Natural killer cell (primary cell): ENCODE results near the gene EMC1. TPM values are rescaled to one million over a fixed set of nuclear protein-coding genes. Genes with fewer than 3 reads are reported as not detected.
"Not testable (repeated sequence)": the region's sequence is repeated elsewhere in the genome, so short reads cannot be mapped to it uniquely, and the experiment has no call there.

Experiments
- ATAC-seq, 3 donors: fragments of 150-1000 bp in 2 of 3; fragments of 200-7000 bp in 1 of 3; cut with Tn5 transposase; 1 replicate in 1 of 3; 2 replicates in 2 of 3; pipeline ENCODE4 v1.10.0; 2021; ENCODE audit warnings: mild to moderate bottlenecking in 2 of 3, moderate library complexity in 2 of 3
- DNase-seq, 2 donors: peaks; one replicate each; pipeline versions ENCODE4 v3.0.0 to v3.0.0-alpha.2; 2013 to 2021; ENCODE audit warnings: mixed read lengths in 1 of 2
- H3K27ac ChIP-seq: one replicate; pipeline ENCODE4 v1.5.1; 2013; ENCODE audit warnings: mild to moderate bottlenecking, low read length
- H3K27me3 ChIP-seq: one replicate; pipeline ENCODE4 v1.6.1; 2013; ENCODE audit warnings: low read length; ENCODE audit not compliant: control insufficient read depth, insufficient read depth
- H3K36me3 ChIP-seq: one replicate; pipeline ENCODE4 v1.6.1; 2013; ENCODE audit warnings: low read length; ENCODE audit not compliant: control insufficient read depth, insufficient read depth
- H3K4me1 ChIP-seq: one replicate; pipeline ENCODE4 v1.6.1; 2013; ENCODE audit warnings: low read length; ENCODE audit not compliant: control insufficient read depth, insufficient read depth
- H3K4me3 ChIP-seq: one replicate; pipeline ENCODE4 v1.5.1; 2013; ENCODE audit warnings: low read length
- H3K9me3 ChIP-seq: one replicate; pipeline ENCODE4 v1.6.1; 2013; ENCODE audit warnings: low read length; ENCODE audit not compliant: control insufficient read depth, insufficient read depth
- H3K27ac Mint-ChIP-seq, 2 donors: one replicate each; pipeline ENCODE4 v1.8.0; 2022; ENCODE audit warnings: mild to moderate bottlenecking in 2 of 2, mixed read lengths in 2 of 2, moderate library complexity in 1 of 2
- H3K27me3 Mint-ChIP-seq, 2 donors: one replicate each; pipeline ENCODE4 v1.8.0; 2022; ENCODE audit warnings: low read depth in 2 of 2, mixed read lengths in 2 of 2
- H3K36me3 Mint-ChIP-seq: one replicate; pipeline ENCODE4 v1.8.0; 2022; ENCODE audit warnings: mixed read lengths
- H3K4me1 Mint-ChIP-seq, 2 donors: one replicate each; pipeline ENCODE4 v1.8.0; 2022; ENCODE audit warnings: mixed read lengths in 2 of 2
- H3K4me3 Mint-ChIP-seq: one replicate; pipeline ENCODE4 v1.8.0; 2022; ENCODE audit warnings: mild to moderate bottlenecking, moderate library complexity, mixed read lengths
- H3K9me3 Mint-ChIP-seq, 2 donors: one replicate each; pipeline ENCODE4 v1.8.0; 2022; ENCODE audit warnings: mixed read lengths in 2 of 2
- CTCF ChIP-seq: fragments of 200-600 bp; IDR thresholded peaks from one replicate; pipeline ENCODE4 v1.8.0; 2022; ENCODE audit warnings: antibody characterized with exemption
- WGBS: methylation state at CpG from one replicate; pipeline ENCODE4 v1.1.7; 2013; ENCODE audit warnings: missing lambda C conversion rate; ENCODE audit not compliant: insufficient coverage; 5-methylcytosine and 5-hydroxymethylcytosine counted together
- intact Hi-C: fragments of 100-400 bp; cut with micrococcal nuclease; formaldehyde crosslinking; loops from one replicate; pipeline ENCODE4 v1.14.2; 2022
- total RNA-seq, 4 donors: library from RNA; stranded (reverse); fragments of 120-200 nt in 1 of 4; gene quantifications; one replicate each; pipeline versions ENCODE4 v1.2.3 to v1.2.4, GENCODE V29; 2013 to 2022

Gene EMC1
- total RNA-seq, 3 donors from 2014 or later (not counting 1 experiment from before 2014, with no cell fraction given), result 30.7 to 36.0 (median 33.5) TPM

- peaks cover 12 to 18% of the 10 kb centered on the region in 2 donors for H3K27me3 Mint-ChIP-seq
- no peak overlapping the region for H3K4me3 ChIP-seq
- ATAC-seq (no peak), DNase-seq (no peak)
- H3K36me3 ChIP-seq, result no peaks in the 10 kb centered on the region
- H3K4me1 Mint-ChIP-seq, result peaks cover 12% of the 10 kb centered on the region in 2 donors
- no peak overlapping the region for H3K27ac Mint-ChIP-seq
- H3K4me3 Mint-ChIP-seq, result peak overlapping the region; percentile 66
- H3K27me3 ChIP-seq, result no peaks in the 10 kb centered on the region
- TF ChIP-seq CTCF, result no peak
- peaks cover 2% of the 10 kb centered on the region in 2 donors for H3K9me3 Mint-ChIP-seq
- H3K36me3 Mint-ChIP-seq, result peaks cover 4% of the 10 kb centered on the region
- 80% methylated on average over 2 of the region's 2 CpGs for WGBS
- peaks cover 3% of the 10 kb centered on the region for H3K9me3 ChIP-seq
- intact Hi-C loops, result loop anchor here (1.0 kb wide), 1 partner anchor 17 kb away; no protein-coding TSS in a partner anchor
- H3K27ac ChIP-seq, result no peak overlapping the region
- H3K4me1 ChIP-seq, result peaks cover 4% of the 10 kb centered on the region
These were observed 37.9 kb upstream of the EMC1 start for GRCh38 chr1:19289244-19289643.

- not testable (repeated sequence) for H3K4me1 ChIP-seq, H3K27me3 ChIP-seq, H3K36me3 ChIP-seq, H3K36me3 Mint-ChIP-seq, H3K27ac ChIP-seq, H3K9me3 ChIP-seq, H3K27ac Mint-ChIP-seq, H3K9me3 Mint-ChIP-seq
- peaks cover 12% of the 10 kb centered on the region in 2 donors for H3K4me1 Mint-ChIP-seq
- ATAC-seq, result peak; percentile 81 to 98 (median 97)
- H3K4me3 Mint-ChIP-seq, result peak within 1 kb of the TSS; percentile 84
- peak within 1 kb of the TSS; percentile 14 for H3K4me3 ChIP-seq
- intact Hi-C loops, result loop anchor here (1.0 kb wide), 1 partner anchor 16 kb away; no protein-coding TSS in a partner anchor
- WGBS, result 26% methylated on average over 60 of the region's 82 CpGs
- peak; percentile 42 to 71 for DNase-seq
- H3K27me3 Mint-ChIP-seq, result peaks cover 12 to 18% of the 10 kb centered on the region in 2 donors
These were observed 37.3 kb upstream of the EMC1 start, which contains the start of gene AKR7A3 for GRCh38 chr1:19288324-19289241. Gene AKR7A3 (minus strand): TSS chr1:19288770. CDS start chr1:19288709, 61 bp downstream.

- no peaks in the 10 kb centered on the region for H3K36me3 Mint-ChIP-seq
- Histone ChIP-seq H3K27ac (no peak overlapping the region), H3K4me1 (peaks cover 4% of the 10 kb centered on the region), H3K9me3 (no peaks in the 10 kb centered on the region), H3K36me3 (no peaks in the 10 kb centered on the region), H3K4me3 (no peak overlapping the region), H3K27me3 (no peaks in the 10 kb centered on the region)
- peaks cover 12% of the 10 kb centered on the region in 2 donors for H3K4me1 Mint-ChIP-seq
- 97% methylated on average over 13 of the region's 13 CpGs for WGBS
- peak overlapping the region; percentile 84 for H3K4me3 Mint-ChIP-seq
- no peak for TF ChIP-seq CTCF
- DNase-seq, result no peak
- ATAC-seq, result no peak
- peaks cover 12 to 18% of the 10 kb centered on the region in 2 donors for H3K27me3 Mint-ChIP-seq
- no peaks in the 10 kb centered on the region for H3K9me3 Mint-ChIP-seq
- H3K27ac Mint-ChIP-seq, result no peak overlapping the region
- intact Hi-C loops, result no loop called here
These were observed 36.3 kb upstream of the EMC1 start for GRCh38 chr1:19287436-19288185.

- H3K4me1 ChIP-seq, H3K36me3 ChIP-seq, H3K9me3 ChIP-seq, H3K4me3 ChIP-seq, intact Hi-C loops, H3K36me3 Mint-ChIP-seq, H3K27ac ChIP-seq, H3K9me3 Mint-ChIP-seq, H3K27ac Mint-ChIP-seq, ATAC-seq, H3K27me3 ChIP-seq, H3K4me3 Mint-ChIP-seq, DNase-seq: not testable (repeated sequence)
- peaks cover 12% of the 10 kb centered on the region in 2 donors for H3K4me1 Mint-ChIP-seq
- WGBS, result 77% methylated on average over 3 of the region's 3 CpGs
- H3K27me3 Mint-ChIP-seq, result peaks cover 12 to 18% of the 10 kb centered on the region in 2 donors
These were observed 34.5 kb upstream of the EMC1 start for GRCh38 chr1:19285807-19286206.

GRCh38 chr1:19285366-19285765 is 34.0 kb upstream of the EMC1 start:
- H3K9me3 ChIP-seq, H3K4me3 ChIP-seq, H3K36me3 ChIP-seq, H3K4me3 Mint-ChIP-seq, DNase-seq, H3K27me3 ChIP-seq, H3K27ac Mint-ChIP-seq, intact Hi-C loops, H3K4me1 ChIP-seq, H3K27ac ChIP-seq, H3K9me3 Mint-ChIP-seq, ATAC-seq, H3K36me3 Mint-ChIP-seq: not testable (repeated sequence)
- H3K4me1 Mint-ChIP-seq, result peaks cover 12% of the 10 kb centered on the region in 2 donors
- H3K27me3 Mint-ChIP-seq, result peaks cover 12 to 18% of the 10 kb centered on the region in 2 donors
- WGBS, result 100% methylated on average over 3 of the region's 3 CpGs
